HG03378 (cell line): ENCODE data around the gene TKTL2.
"Not testable (repeated sequence)": the region's sequence is repeated elsewhere in the genome, so short reads cannot be mapped to it uniquely, and the experiment has no call there.

Experiments used
- ATAC-seq: cut with Tn5 transposase; IDR thresholded peaks from one replicate; pipeline ENCODE4 v1.9.1; 2021; ENCODE audit warnings: mild to moderate bottlenecking, moderate library complexity; ENCODE audit not compliant: unreplicated experiment

TKTL2 gene

DNA sequence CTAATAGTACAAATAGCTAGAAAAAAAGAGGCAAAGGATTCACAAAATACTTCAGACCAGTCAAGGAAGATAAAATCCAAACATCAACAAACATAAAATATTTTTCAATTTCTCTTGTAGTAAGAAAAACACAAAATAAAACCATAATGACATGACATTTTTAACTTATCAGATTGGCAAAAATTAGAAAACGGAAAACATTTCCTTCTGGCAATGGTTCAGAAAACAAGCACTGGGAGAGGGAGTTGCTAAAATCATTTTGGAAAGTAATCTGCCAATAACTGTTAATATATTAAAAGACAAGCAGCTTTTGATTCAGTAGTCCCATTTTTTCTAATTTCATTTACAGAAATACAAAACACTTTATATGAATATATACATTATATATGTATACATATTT is 26.1 kb downstream of the TKTL2 start:
- ATAC-seq, result no peak

DNA sequence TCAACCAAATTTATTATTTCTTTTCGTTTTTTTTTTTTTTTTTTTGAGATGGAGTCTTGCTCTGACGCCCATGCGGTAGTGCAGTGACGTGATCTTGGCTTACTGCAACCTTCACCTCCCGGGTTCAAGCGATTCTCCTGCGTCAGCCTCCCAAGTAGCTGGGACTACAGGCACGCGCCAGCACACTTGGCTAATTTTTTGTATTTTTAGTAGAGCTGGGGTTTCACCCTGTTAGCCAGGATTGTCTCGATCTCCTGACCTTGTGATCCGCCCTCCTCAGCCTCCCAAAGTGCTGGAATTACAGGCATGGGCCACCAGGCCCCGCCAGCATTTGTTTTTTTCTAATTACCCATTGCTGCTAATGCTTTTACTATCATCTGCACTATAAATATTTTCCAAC is 26.5 kb downstream of the TKTL2 start:
- ATAC-seq, result not testable (repeated sequence)

DNA sequence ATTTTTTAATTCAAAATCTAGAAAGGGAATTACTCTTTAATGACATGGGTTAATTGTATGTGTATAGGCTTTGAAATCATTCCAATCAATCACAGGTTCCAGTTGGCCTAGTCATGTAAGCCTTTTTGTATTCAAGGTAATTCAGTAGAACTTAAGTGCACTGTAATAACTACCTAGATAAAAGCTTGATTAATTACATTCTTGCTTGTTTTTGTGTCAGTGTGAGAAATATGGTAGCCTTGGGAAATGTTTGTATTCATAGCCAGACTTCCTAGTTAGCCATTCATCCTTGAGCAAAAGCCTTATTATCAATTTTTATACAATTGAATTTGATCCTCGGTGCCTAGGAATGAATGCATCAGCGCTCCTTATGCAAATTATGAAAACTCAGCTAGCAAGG is 33.5 kb downstream of the TKTL2 start:
- no peak for ATAC-seq
